ENCODE data around the gene TAS2R4.
"Not testable (repeated sequence)": the region's sequence is repeated elsewhere in the genome, so short reads cannot be mapped to it uniquely, and the experiment has no call there.

Gene TAS2R4

DNA sequence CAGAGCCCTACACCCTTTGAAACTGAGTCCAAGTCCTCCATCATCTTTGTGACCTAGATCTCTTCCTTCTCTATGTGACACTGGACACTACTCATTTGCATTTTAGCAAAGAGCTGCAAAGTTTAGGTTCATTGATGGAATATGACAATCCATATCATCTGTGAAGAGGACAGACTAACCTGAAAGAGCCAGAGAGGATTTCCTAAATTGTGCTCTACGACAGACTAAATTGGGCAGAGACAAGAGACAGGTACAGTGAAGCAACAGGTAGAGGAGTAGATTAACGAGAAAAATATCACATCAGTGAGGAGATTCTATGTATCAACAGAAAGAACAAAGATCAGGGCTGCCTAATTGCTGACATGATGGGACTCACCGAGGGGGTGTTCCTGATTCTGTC is 12.7 kb upstream of the TAS2R4 start, which contains the start of gene TAS2R3:
TSS of gene TAS2R3 (plus strand) at position 301 of the 400 bp plus-strand sequence. CDS start at position 363, 62 bp downstream.
- ChIA-PET CTCF (no interaction called here), POLR2A (no interaction called here)
- no peak within 1 kb of the TSS for H3K27ac ChIP-seq (ENCODE audit: insufficient read depth in 1 of 2, low read depth in 1 of 2, low read length in 2 of 2, poor library complexity in 1 of 2, severe bottlenecking in 2 of 2)
- no peaks in the 10 kb centered on the region for H3K9me3 ChIP-seq (ENCODE audit: control extremely low read depth in 1 of 5, control insufficient read depth in 4 of 5, insufficient read depth in 2 of 5, low read depth in 1 of 5, low read length in 4 of 5)
- H3K4me3 ChIP-seq (ENCODE audit: control insufficient read depth in 1 of 7, extremely low read depth in 1 of 7, insufficient read depth in 4 of 7, low read depth in 2 of 7, low read length in 6 of 7) = no peak within 1 kb of the TSS
- WGBS (ENCODE audit: insufficient coverage) = 91% methylated on average over 3 of the region's 3 CpGs
- no peak for DNase-seq
- no peaks in the 10 kb centered on the region for H3K4me1 ChIP-seq (ENCODE audit: control extremely low read depth in 1 of 4, control insufficient read depth in 4 of 4, insufficient read depth in 4 of 4, low read length in 3 of 4)
- no peaks in the 10 kb centered on the region for H3K27me3 ChIP-seq (replicated peaks in 2 of 5; ENCODE audit: control insufficient read depth in 4 of 5, insufficient read depth in 5 of 5, low read length in 4 of 5)
- H3K36me3 ChIP-seq (ENCODE audit: control insufficient read depth in 4 of 4, insufficient read depth in 4 of 4, low read length in 3 of 4) = peaks cover 8 to 58% (median 22%) of the 10 kb centered on the region in 4 experiments

DNA sequence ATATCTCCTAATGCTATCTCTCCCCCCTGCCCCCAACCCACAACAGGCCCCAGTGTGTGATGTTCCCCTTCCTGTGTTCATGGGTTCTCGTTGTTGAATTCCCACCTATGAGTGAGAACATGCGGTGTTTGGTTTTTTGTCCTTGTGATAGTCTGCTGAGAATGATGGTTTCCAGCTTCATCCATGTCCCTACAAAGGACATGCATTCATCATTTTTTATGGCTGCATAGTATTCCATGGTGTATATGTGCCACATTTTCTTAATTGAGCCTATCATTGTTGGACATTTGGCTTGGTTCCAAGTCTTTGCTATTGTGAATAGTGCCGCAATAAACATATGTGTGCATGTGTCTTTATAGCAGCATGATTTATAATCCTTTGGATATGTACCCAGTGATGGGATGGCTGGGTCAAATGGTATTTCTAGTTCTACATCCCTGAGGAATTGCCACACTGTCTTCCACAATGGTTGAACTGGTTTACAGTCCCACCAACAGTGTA is 6.3 kb upstream of the TAS2R4 start:
- POLR2A ChIA-PET; CTCF ChIA-PET; H3K27me3 ChIP-seq (replicated peaks in 2 of 5; ENCODE audit: control insufficient read depth in 4 of 5, insufficient read depth in 5 of 5, low read length in 4 of 5); H3K9me3 ChIP-seq (ENCODE audit: control extremely low read depth in 1 of 5, control insufficient read depth in 4 of 5, insufficient read depth in 2 of 5, low read depth in 1 of 5, low read length in 4 of 5); H3K4me3 ChIP-seq (ENCODE audit: control insufficient read depth in 1 of 7, extremely low read depth in 1 of 7, insufficient read depth in 4 of 7, low read depth in 2 of 7, low read length in 6 of 7); DNase-seq; H3K4me1 ChIP-seq (ENCODE audit: control extremely low read depth in 1 of 4, control insufficient read depth in 4 of 4, insufficient read depth in 4 of 4, low read length in 3 of 4); H3K27ac ChIP-seq (ENCODE audit: insufficient read depth in 1 of 2, low read depth in 1 of 2, low read length in 2 of 2, poor library complexity in 1 of 2, severe bottlenecking in 2 of 2): not testable (repeated sequence)
- 100% methylated on average over 1 of the region's 3 CpGs for WGBS (ENCODE audit: insufficient coverage)
- H3K36me3 ChIP-seq (ENCODE audit: control insufficient read depth in 4 of 4, insufficient read depth in 4 of 4, low read length in 3 of 4) = peaks cover 0 to 13% (median 3%) of the 10 kb centered on the region in 4 experiments

DNA sequence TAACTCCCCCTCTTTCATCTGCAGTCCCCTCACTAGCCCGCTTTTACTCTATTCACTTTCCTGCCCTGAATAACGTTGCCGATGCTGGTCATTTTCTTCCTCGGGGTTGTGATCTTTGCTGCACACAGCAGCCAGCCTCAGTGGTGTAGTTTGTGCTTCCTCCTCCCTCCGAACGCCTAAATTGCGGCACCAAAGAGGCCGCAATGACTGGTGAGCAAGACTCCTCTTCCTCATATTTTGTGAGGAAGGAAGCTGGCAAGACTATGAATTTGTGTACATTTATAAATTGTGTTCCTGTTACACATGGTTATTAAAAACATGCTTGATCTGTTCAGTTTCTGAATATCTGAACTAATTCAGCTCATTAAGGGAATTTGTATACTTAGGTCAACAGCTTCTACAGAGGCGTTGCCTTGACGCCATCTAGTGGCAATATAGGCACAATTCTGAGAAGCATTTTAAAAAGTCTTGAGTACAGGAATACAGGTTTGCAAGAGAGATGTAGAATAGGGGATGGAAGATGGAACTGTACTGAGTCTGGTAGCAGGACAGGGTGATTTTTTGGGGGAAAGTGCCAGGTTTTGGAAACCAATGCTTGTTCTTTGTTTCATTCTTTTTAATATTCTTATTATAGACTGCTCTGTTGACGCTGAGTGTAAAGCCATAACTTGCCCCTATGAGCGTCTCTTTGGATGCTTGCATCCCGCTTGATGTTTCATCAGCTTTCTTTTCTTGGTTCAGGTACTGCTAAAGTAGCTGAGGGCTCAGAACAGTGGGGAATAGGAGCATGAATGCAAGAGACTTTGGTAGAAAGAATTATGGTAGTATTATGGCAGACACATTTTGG is 9.5 kb downstream of the TAS2R4 start:
- no peak overlapping the region for H3K27ac ChIP-seq (ENCODE audit: insufficient read depth in 1 of 2, low read depth in 1 of 2, low read length in 2 of 2, poor library complexity in 1 of 2, severe bottlenecking in 2 of 2)
- H3K4me1 ChIP-seq (ENCODE audit: control extremely low read depth in 1 of 4, control insufficient read depth in 4 of 4, insufficient read depth in 4 of 4, low read length in 3 of 4) = no peaks in the 10 kb centered on the region
- peak; percentile 48 to 77 (median 67) for DNase-seq
- ChIA-PET CTCF (interaction anchor here (0.7 to 2.0 kb wide), 11 partner anchors 9 to 447 kb away, joined by 3 to 7 read pairs (median 5); partner anchors contain the start of genes PRSS37, SSBP1 and TAS2R4), POLR2A (no interaction called here)
- H3K27me3 ChIP-seq (replicated peaks in 2 of 5; ENCODE audit: control insufficient read depth in 4 of 5, insufficient read depth in 5 of 5, low read length in 4 of 5) = no peaks in the 10 kb centered on the region
- H3K9me3 ChIP-seq (ENCODE audit: control extremely low read depth in 1 of 5, control insufficient read depth in 4 of 5, insufficient read depth in 2 of 5, low read depth in 1 of 5, low read length in 4 of 5) = no peaks in the 10 kb centered on the region
- peaks cover 0 to 8% (median 5%) of the 10 kb centered on the region in 4 experiments for H3K36me3 ChIP-seq (ENCODE audit: control insufficient read depth in 4 of 4, insufficient read depth in 4 of 4, low read length in 3 of 4)
- no peak overlapping the region for H3K4me3 ChIP-seq (ENCODE audit: control insufficient read depth in 1 of 7, extremely low read depth in 1 of 7, insufficient read depth in 4 of 7, low read depth in 2 of 7, low read length in 6 of 7)
- 66% methylated on average over 8 of the region's 13 CpGs for WGBS (ENCODE audit: insufficient coverage)

DNA sequence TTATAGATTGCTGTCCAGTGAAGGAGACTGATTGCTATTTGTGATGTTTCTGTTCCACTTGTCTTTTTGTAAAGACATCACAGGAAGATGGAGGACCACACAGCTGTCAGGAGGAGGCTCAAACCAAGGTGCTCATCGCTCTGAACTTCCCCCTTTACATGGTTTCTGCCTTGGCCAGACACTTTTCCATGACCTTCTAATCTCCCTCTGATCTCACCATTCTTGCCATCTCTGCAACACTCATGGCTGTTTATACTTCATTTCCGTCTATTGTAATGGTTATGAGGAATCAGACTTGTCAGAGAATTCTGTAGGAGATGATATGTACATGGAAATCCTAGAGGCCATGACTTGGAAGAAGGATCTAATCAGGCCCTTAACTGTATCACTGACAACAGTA is 11.8 kb downstream of the TAS2R4 start:
- POLR2A ChIA-PET = interaction anchor here (0.6 kb wide), 1 partner anchor 134 kb away, joined by 3 read pairs; no protein-coding TSS in a partner anchor
- CTCF ChIA-PET = interaction anchor here (1.2 to 1.3 kb wide), 2 partner anchors 134 to 140 kb away, joined by 3 to 4 read pairs; no protein-coding TSS in a partner anchor
- no peak for DNase-seq
- no CpG with 5 or more reads among the region's 2 CpGs for whole genome bisulfite sequencing (ENCODE audit: insufficient coverage)
- Histone ChIP-seq H3K36me3 (ENCODE audit: control insufficient read depth in 4 of 4, insufficient read depth in 4 of 4, low read length in 3 of 4) (peaks cover 0 to 9% (median 5%) of the 10 kb centered on the region in 4 experiments), H3K4me3 (ENCODE audit: control insufficient read depth in 1 of 7, extremely low read depth in 1 of 7, insufficient read depth in 4 of 7, low read depth in 2 of 7, low read length in 6 of 7) (no peak overlapping the region), H3K9me3 (ENCODE audit: control extremely low read depth in 1 of 5, control insufficient read depth in 4 of 5, insufficient read depth in 2 of 5, low read depth in 1 of 5, low read length in 4 of 5) (no peaks in the 10 kb centered on the region), H3K4me1 (ENCODE audit: control extremely low read depth in 1 of 4, control insufficient read depth in 4 of 4, insufficient read depth in 4 of 4, low read length in 3 of 4) (no peaks in the 10 kb centered on the region), H3K27ac (ENCODE audit: insufficient read depth in 1 of 2, low read depth in 1 of 2, low read length in 2 of 2, poor library complexity in 1 of 2, severe bottlenecking in 2 of 2) (no peak overlapping the region), H3K27me3 (replicated peaks in 2 of 5; ENCODE audit: control insufficient read depth in 4 of 5, insufficient read depth in 5 of 5, low read length in 4 of 5) (no peaks in the 10 kb centered on the region)

DNA sequence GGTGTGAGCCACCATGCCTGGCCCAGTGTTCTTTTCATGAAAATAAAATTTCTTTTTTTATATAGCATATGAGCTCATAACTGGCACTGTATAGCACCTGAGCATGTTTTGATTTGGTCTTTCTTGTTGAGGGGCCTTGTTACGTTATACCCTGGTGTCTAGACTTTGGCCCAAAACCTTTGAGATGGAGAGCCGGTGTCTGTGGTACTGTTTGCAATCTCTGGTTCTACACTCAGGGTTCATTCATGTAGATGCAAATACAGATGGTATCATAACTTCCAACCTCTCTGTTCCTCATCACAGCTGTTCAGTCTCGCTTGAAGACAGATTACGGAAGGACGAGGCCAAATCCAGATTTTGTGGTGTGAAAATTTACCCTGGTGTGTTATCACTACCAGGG is 13.4 kb downstream of the TAS2R4 start, which contains the start of gene TAS2R5:
TSS of gene TAS2R5 (plus strand) at position 301 of the 400 bp plus-strand sequence. CDS start 145 bp downstream, outside the sequence.
- no peak for DNase-seq
- POLR2A ChIA-PET = no interaction called here
- Histone ChIP-seq H3K4me1 (ENCODE audit: control extremely low read depth in 1 of 4, control insufficient read depth in 4 of 4, insufficient read depth in 4 of 4, low read length in 3 of 4) (no peaks in the 10 kb centered on the region), H3K27ac (ENCODE audit: insufficient read depth in 1 of 2, low read depth in 1 of 2, low read length in 2 of 2, poor library complexity in 1 of 2, severe bottlenecking in 2 of 2) (no peak within 1 kb of the TSS), H3K9me3 (ENCODE audit: control extremely low read depth in 1 of 5, control insufficient read depth in 4 of 5, insufficient read depth in 2 of 5, low read depth in 1 of 5, low read length in 4 of 5) (no peaks in the 10 kb centered on the region), H3K27me3 (replicated peaks in 2 of 5; ENCODE audit: control insufficient read depth in 4 of 5, insufficient read depth in 5 of 5, low read length in 4 of 5) (no peaks in the 10 kb centered on the region), H3K36me3 (ENCODE audit: control insufficient read depth in 4 of 4, insufficient read depth in 4 of 4, low read length in 3 of 4) (peaks cover 2 to 11% (median 5%) of the 10 kb centered on the region in 4 experiments), H3K4me3 (ENCODE audit: control insufficient read depth in 1 of 7, extremely low read depth in 1 of 7, insufficient read depth in 4 of 7, low read depth in 2 of 7, low read length in 6 of 7) (no peak within 1 kb of the TSS)
- CTCF ChIA-PET = no interaction called here
- 80% methylated on average over 2 of the region's 5 CpGs for WGBS (ENCODE audit: insufficient coverage)

DNA sequence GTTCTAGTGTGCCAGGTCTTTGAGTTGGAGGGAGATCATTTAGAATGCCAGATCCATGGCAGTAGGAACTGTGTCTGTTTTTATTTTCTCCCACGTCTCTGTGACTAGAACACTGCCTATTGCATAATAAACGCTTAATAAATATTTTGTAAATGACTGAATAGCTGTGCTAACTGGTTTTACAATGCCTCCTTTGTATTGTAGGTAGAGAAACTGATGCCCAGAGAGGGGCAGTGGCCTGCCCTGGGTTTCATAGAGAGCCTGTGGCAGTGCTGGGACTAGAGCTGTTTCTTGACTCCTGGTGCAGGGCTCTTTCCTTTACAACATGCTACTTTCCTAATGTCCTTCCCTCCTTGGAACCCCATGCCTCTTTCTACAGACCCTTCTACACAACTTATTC is 16.1 kb downstream of the TAS2R4 start:
- Histone ChIP-seq H3K4me3 (ENCODE audit: control insufficient read depth in 1 of 7, extremely low read depth in 1 of 7, insufficient read depth in 4 of 7, low read depth in 2 of 7, low read length in 6 of 7) (no peak overlapping the region), H3K27ac (ENCODE audit: insufficient read depth in 1 of 2, low read depth in 1 of 2, low read length in 2 of 2, poor library complexity in 1 of 2, severe bottlenecking in 2 of 2) (no peak overlapping the region), H3K27me3 (replicated peaks in 2 of 5; ENCODE audit: control insufficient read depth in 4 of 5, insufficient read depth in 5 of 5, low read length in 4 of 5) (no peaks in the 10 kb centered on the region), H3K4me1 (ENCODE audit: control extremely low read depth in 1 of 4, control insufficient read depth in 4 of 4, insufficient read depth in 4 of 4, low read length in 3 of 4) (no peaks in the 10 kb centered on the region), H3K36me3 (ENCODE audit: control insufficient read depth in 4 of 4, insufficient read depth in 4 of 4, low read length in 3 of 4) (peaks cover 2 to 11% (median 5%) of the 10 kb centered on the region in 4 experiments), H3K9me3 (ENCODE audit: control extremely low read depth in 1 of 5, control insufficient read depth in 4 of 5, insufficient read depth in 2 of 5, low read depth in 1 of 5, low read length in 4 of 5) (no peaks in the 10 kb centered on the region)
- ChIA-PET POLR2A (no interaction called here), CTCF (no interaction called here)
- DNase-seq = no peak
- 100% methylated on average over 1 of the region's 2 CpGs for WGBS (ENCODE audit: insufficient coverage)

DNA sequence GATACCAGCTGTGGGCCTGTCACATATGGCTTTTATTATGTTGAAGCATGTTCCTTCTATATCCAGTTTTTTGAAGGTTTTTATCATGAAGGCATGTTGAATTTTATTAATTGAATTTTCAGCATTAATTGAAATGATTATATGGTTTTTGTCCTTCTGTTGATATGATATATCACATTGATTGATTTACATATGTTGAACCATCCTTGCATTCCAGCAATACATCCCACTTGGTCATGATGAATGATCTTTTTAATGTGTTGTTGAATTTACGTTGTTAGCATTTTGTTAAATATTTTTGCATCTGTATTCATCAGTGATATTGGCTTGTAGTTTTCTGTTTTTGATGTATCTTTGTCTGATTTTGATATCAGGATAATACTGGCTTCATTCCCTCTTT is 43.6 kb downstream of the TAS2R4 start:
- no CpG with 5 or more reads among the region's 1 CpG for WGBS (ENCODE audit: insufficient coverage)
- Histone ChIP-seq H3K27ac (ENCODE audit: insufficient read depth in 1 of 2, low read depth in 1 of 2, low read length in 2 of 2, poor library complexity in 1 of 2, severe bottlenecking in 2 of 2) (no peak overlapping the region), H3K36me3 (ENCODE audit: control insufficient read depth in 4 of 4, insufficient read depth in 4 of 4, low read length in 3 of 4) (no peaks in the 10 kb centered on the region), H3K4me1 (ENCODE audit: control extremely low read depth in 1 of 4, control insufficient read depth in 4 of 4, insufficient read depth in 4 of 4, low read length in 3 of 4) (no peaks in the 10 kb centered on the region), H3K4me3 (ENCODE audit: control insufficient read depth in 1 of 7, extremely low read depth in 1 of 7, insufficient read depth in 4 of 7, low read depth in 2 of 7, low read length in 6 of 7) (no peak overlapping the region), H3K9me3 (ENCODE audit: control extremely low read depth in 1 of 5, control insufficient read depth in 4 of 5, insufficient read depth in 2 of 5, low read depth in 1 of 5, low read length in 4 of 5) (peaks cover 0 to 28% (median 0%) of the 10 kb centered on the region in 5 experiments), H3K27me3 (replicated peaks in 2 of 5; ENCODE audit: control insufficient read depth in 4 of 5, insufficient read depth in 5 of 5, low read length in 4 of 5) (no peaks in the 10 kb centered on the region)
- CTCF ChIA-PET = no interaction called here
- peak in 2 of 3 donors; percentile 26 to 44 for DNase-seq
- POLR2A ChIA-PET = no interaction called here
